ENCODE measurements around the gene OR9A2. TPM values are rescaled to one million over a fixed set of nuclear protein-coding genes. Genes with fewer than 3 reads are reported as not detected.

The OR9A2 gene
- total RNA-seq, 1 experiment from 2014 or later, result not detected

DNA sequence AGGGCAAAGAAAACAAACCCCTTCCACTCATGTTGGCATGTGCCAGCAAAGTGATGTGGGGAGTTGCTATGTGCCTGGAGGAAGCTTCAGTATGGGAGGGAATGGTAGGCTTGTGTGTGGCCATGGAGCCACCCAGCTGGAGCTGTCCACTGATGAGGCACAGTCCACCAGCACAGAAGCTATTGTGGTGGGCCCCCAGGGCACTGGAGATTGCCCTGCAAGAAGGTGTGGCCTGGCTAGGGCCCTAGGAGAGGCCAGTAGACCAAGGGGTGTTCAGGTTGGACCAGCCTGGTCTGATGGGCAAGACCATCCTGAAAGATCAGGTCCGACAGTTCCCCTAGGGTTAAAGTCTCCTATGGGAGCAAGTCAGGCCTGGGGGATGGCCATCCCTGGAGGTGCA lies 42.6 kb downstream of the OR9A2 start:
- intact Hi-C loops (cut with micrococcal nuclease), result no loop called here
- H3K79me2 ChIP-seq (ENCODE audit: insufficient read depth, low read length), result no peaks in the 10 kb centered on the region
- no peaks in the 10 kb centered on the region for H4K20me1 ChIP-seq (ENCODE audit: insufficient read depth)
- no peak for ATAC-seq
- ChIA-PET POLR2A (no interaction called here), RAD21 (ENCODE audit: low non-redundant PET in 1 of 2, low total read pairs in 2 of 2, uncharacterized antibody in 2 of 2, unreplicated experiment in 2 of 2) (no interaction called here), CTCF (no interaction called here)
- no peak overlapping the region for H2AFZ ChIP-seq (ENCODE audit: low read depth, low read length, poor library complexity, severe bottlenecking)
- BruUV-seq (replicated peaks), result no TSS peak
- no peak overlapping the region for H3K4me2 ChIP-seq (ENCODE audit: low read length)
- H3K9me3 ChIP-seq (ENCODE audit: control insufficient read depth in 1 of 2, insufficient read depth in 1 of 2, low read depth in 1 of 2, low read length in 2 of 2), result no peaks in the 10 kb centered on the region
- H3K9ac ChIP-seq (ENCODE audit: low read length), result no peak overlapping the region
- no peaks in the 10 kb centered on the region for H3K36me3 ChIP-seq (ENCODE audit: control insufficient read depth in 1 of 2, insufficient read depth in 2 of 2, low read length in 2 of 2)
- H3K4me1 ChIP-seq (ENCODE audit: control insufficient read depth in 1 of 2, insufficient read depth in 2 of 2, low read length in 2 of 2), result no peaks in the 10 kb centered on the region
- no peaks in the 10 kb centered on the region for H3K9me2 ChIP-seq (ENCODE audit: insufficient read depth)
- no peak for DNase-seq (ENCODE audit: low read depth, low spot score)
- no peak for TF ChIP-seq ZBTB33 (IDR thresholded peaks at IDR 0.05; ENCODE audit: extremely low read depth, insufficient replicate concordance, low read length)
- no peak for TF ChIP-seq SIN3A (IDR thresholded peaks at IDR 0.05; ENCODE audit: low read depth)
- TF ChIP-seq CTCF (IDR thresholded peaks at IDR 0.05 in 2 of 3, conservative IDR thresholded peaks at IDR 0.05 in 1 of 3; ENCODE audit: borderline replicate concordance in 1 of 3, insufficient read depth in 1 of 3, low read depth in 2 of 3, low read length in 2 of 3), result no peak
- TF ChIP-seq YY1 (IDR thresholded peaks at IDR 0.05; ENCODE audit: extremely low read depth, insufficient replicate concordance, low read depth, low read length), result no peak
- no peak for TF ChIP-seq SP1 (IDR thresholded peaks at IDR 0.05; ENCODE audit: low read depth)
- TF ChIP-seq ELF1 (IDR thresholded peaks at IDR 0.05; ENCODE audit: borderline replicate concordance, low read depth), result no peak
- TF ChIP-seq SRF (IDR thresholded peaks at IDR 0.05; ENCODE audit: low read depth), result no peak
- TF ChIP-seq EGR1 (IDR thresholded peaks at IDR 0.05; ENCODE audit: low read depth), result no peak
- TF ChIP-seq, protein P1, sequence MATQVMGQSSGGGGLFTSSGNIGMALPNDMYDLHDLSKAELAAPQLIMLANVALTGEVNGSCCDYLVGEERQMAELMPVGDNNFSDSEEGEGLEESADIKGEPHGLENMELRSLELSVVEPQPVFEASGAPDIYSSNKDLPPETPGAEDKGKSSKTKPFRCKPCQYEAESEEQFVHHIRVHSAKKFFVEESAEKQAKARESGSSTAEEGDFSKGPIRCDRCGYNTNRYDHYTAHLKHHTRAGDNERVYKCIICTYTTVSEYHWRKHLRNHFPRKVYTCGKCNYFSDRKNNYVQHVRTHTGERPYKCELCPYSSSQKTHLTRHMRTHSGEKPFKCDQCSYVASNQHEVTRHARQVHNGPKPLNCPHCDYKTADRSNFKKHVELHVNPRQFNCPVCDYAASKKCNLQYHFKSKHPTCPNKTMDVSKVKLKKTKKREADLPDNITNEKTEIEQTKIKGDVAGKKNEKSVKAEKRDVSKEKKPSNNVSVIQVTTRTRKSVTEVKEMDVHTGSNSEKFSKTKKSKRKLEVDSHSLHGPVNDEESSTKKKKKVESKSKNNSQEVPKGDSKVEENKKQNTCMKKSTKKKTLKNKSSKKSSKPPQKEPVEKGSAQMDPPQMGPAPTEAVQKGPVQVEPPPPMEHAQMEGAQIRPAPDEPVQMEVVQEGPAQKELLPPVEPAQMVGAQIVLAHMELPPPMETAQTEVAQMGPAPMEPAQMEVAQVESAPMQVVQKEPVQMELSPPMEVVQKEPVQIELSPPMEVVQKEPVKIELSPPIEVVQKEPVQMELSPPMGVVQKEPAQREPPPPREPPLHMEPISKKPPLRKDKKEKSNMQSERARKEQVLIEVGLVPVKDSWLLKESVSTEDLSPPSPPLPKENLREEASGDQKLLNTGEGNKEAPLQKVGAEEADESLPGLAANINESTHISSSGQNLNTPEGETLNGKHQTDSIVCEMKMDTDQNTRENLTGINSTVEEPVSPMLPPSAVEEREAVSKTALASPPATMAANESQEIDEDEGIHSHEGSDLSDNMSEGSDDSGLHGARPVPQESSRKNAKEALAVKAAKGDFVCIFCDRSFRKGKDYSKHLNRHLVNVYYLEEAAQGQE (IDR thresholded peaks at IDR 0.05; ENCODE audit: low read depth), result no peak
- no peak for TF ChIP-seq MAX (IDR thresholded peaks at IDR 0.05)
- TF ChIP-seq TCF7L2 (IDR thresholded peaks at IDR 0.05; ENCODE audit: borderline replicate concordance, extremely low read depth, insufficient read depth, insufficient read length), result no peak
- TF ChIP-seq POLR2A (IDR thresholded peaks at IDR 0.05; ENCODE audit: borderline replicate concordance, extremely low read depth, insufficient read depth, insufficient read length), result no peak
- no peak overlapping the region for H3K4me3 ChIP-seq (replicated peaks in 1 of 2; ENCODE audit: low read depth in 1 of 2, low read length in 2 of 2)
- H3K27me3 ChIP-seq (ENCODE audit: insufficient read depth, low read length), result no peaks in the 10 kb centered on the region
- no peak overlapping the region for H3K27ac ChIP-seq (ENCODE audit: low read depth, low read length)
